ENCODE data around the gene ZNF652.

The ZNF652 gene

GRCh38 chr17:49358641-49359247, 3.3 kb downstream of the ZNF652 start:
- DNase-seq (ENCODE audit: low read depth) = no peak

GRCh38 chr17:49357516-49357915, 4.5 kb downstream of the ZNF652 start:
- DNase-seq (ENCODE audit: low read depth) = no peak

- DNase-seq (ENCODE audit: low read depth) = no peak
Measured at GRCh38 chr17:49356320-49356719, 5.7 kb downstream of the ZNF652 start.

DNA sequence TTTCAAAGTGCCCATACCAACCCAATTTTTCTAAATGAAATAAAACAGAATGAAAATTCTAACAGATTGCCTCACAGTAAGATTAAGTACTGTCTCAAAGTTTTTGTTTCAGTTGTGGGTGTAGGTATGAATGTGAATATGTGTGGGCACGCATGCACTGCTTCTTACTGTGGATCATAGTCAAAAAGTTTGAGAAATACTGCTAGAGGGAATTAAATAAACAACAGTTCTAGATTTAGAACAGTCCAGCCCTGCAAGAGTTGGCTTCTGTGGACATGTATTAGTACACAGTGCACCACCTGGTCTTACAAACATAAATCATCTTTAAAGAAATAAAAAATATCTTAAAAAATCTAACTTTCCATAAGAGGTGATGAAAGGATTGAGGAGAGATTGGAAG, 8.4 kb downstream of the ZNF652 start:
- DNase-seq (ENCODE audit: low read depth) = no peak

DNA sequence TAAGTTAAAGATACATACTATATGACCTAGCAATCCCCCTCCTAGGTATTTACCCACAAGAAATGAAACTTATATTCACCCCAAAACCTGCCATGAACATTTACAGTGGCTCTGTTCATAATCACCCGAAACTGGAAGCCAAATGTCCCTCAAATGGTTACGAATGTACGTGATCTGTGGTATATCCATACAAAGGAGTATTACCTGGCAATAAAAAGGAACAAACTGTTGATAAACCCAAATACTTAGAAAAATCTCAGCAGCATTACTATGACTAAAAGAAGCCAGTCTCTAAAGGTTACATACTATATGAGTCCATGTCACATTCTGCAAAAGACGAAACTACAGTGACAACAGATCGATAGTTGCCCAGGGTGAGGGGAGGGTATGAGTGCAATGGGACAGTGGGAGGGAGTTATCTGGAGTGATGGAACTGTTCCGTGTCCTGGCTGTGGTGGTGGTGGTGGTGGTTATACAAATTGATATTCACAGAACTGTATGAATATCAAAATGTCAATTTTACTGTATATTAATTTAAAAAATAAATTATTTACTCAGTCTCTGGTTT, 9.4 kb downstream of the ZNF652 start:
- DNase-seq (ENCODE audit: low read depth) = no peak

DNA sequence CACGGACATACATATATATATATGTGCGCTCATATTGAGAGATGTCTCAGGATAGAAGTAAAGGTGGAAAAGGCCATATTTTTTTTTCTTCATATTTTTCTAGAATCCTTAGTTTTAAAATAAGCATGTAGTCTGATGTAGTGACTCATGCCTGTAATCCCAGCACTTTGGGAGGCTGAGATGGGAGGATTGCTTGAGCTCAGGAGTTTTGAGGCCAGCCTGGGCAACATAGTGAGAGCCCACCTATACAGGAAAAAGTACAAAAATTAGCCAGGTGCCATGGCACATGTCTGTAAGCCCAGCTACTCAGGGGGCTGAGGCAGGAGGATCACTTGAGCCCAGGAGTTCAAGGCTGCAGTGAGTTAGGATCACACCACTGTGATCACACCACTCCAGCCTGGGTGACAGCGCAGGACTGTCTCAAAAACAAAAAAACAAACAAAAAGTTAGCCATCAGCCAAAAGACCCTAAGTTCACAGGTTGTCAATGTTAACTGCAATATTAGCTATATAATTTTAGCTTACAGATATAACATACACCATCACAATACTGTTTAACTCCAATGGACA, 10.4 kb downstream of the ZNF652 start:
- DNase-seq (ENCODE audit: low read depth) = no peak

GRCh38 chr17:49349541-49349940, 12.5 kb downstream of the ZNF652 start:
- DNase-seq (ENCODE audit: low read depth) = no peak

GRCh38 chr17:49344914-49345313, 17.1 kb downstream of the ZNF652 start:
- no peak for DNase-seq (ENCODE audit: low read depth)

- DNase-seq (ENCODE audit: low read depth) = no peak
Measured at GRCh38 chr17:49343273-49343672, 18.8 kb downstream of the ZNF652 start.

GRCh38 chr17:49342575-49342936, 19.5 kb downstream of the ZNF652 start:
- no peak for DNase-seq (ENCODE audit: low read depth)

DNA sequence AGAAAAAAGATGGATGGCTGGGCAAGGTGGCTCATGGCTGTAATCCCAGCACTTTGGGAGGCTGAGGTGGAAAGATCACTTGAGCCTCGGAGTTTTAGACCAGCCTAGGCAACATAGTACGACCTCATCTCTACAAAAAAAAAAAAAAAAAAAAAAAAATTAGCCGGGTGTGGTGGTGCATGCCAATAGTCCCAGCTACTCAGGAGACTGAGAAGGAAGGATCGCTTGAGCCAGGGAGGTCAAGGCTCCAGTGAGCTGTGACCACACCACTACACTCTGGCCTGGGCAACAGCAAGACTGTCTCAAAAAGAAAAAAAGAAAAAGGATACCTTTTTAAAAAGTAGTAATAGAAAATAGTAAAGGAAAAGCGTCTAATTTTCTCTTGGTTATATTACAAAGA, 20.7 kb downstream of the ZNF652 start:
- DNase-seq (ENCODE audit: low read depth) = no peak

DNA sequence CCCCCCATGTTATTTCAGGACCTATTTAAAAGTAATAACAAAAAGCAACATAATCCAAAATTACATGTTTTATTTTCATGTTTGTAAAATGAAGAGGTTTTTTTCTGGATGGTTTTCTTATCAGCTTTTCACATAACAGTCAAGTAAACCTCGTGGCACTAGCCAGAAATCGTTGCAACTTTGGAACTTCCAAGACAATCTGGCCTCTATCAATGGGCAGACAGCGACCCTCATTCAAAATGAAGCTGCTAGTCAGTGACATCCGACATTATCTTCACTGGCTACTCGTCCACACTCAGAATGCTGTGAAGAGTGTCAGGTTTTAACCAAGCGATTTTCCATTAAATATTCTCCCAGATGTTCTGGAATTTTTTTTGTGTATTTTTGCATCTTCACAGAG, 22.7 kb downstream of the ZNF652 start:
- DNase-seq (ENCODE audit: low read depth) = no peak

GRCh38 chr17:49338883-49339282, 23.2 kb downstream of the ZNF652 start:
- DNase-seq (ENCODE audit: low read depth) = no peak

- no peak for DNase-seq (ENCODE audit: low read depth)
Measured at GRCh38 chr17:49337884-49338283, 24.2 kb downstream of the ZNF652 start.

DNA sequence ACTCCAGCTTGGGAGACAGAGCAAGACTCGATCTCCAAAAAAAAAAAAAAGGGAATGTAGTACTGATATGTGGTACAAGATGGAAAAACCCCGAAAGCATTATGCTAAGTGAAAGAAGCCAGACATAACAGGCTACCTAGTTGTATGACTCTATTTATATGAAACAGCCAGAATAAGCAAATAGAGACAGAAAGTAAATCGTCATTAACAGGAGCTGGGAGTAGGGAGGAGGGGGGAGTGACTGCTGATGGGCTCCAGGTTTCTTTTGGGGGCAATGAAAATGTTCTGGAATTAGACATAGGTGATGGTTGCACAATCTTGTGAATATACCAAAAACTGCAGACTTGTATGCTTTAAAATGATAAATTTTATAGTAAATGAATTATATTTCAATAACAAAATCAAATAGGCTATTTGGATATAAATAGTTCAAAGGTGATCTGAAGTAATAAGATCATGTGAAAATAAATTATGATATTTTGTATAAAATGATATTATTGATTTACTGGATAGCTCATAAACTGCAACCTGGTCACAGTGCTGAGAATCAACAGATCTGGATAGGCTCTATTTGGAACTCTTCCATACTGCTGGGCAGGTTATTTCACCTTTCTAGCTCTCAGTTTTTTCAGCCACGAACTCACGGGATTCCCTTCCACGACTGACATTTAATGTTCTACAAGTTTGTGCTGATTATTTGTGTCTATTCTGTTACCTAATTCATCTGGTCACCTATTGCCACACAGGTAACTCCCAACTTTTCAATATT, 27.1 kb downstream of the ZNF652 start:
- no peak for DNase-seq (ENCODE audit: low read depth)

GRCh38 chr17:49333804-49334203, 28.2 kb downstream of the ZNF652 start:
- no peak for DNase-seq (ENCODE audit: low read depth)

GRCh38 chr17:49327835-49328784, 33.9 kb downstream of the ZNF652 start:
- DNase-seq (ENCODE audit: low read depth) = no peak

GRCh38 chr17:49325980-49326379, 36.1 kb downstream of the ZNF652 start:
- DNase-seq (ENCODE audit: low read depth) = no peak

- DNase-seq (ENCODE audit: low read depth) = no peak
Measured at GRCh38 chr17:49318435-49318965, 43.5 kb downstream of the ZNF652 start.

- no peak for DNase-seq (ENCODE audit: low read depth)
Measured at GRCh38 chr17:49316889-49317675, 45.0 kb downstream of the ZNF652 start.

DNA sequence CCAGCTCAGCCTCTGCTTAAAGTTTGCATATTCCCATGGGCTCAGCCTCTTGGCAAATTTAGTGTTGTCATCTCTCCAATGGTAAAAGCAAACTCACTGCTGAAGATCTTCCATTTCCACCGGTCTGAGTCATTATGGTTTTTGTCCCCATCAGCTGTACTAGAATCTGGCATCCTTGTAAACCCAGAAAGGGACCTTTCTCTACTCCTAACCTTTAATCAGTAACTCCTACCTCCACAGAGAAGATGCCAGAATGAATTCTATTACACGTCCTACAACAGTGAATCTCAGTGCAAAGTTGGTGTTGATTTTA, 45.8 kb downstream of the ZNF652 start:
- DNase-seq (ENCODE audit: low read depth) = no peak

Measured in stromal cell of bone marrow (primary cell).